Transverse colon (tissue), 4 donors: ENCODE data around the gene MROH7. TPM values are rescaled to one million over a fixed set of nuclear protein-coding genes. Genes with fewer than 3 reads are reported as not detected.
A peak's percentile ranks its signal among the peaks of the same experiment; 100 is the strongest.

ENCODE experiments used
- DNase-seq: peaks from one replicate; pipeline ENCODE4 v3.0.0-alpha.2; 2019
- H3K27ac ChIP-seq, 4 donors: fragments of 200-600 bp; sonication (generic); 2 replicates each; pipeline ENCODE4 v1.5.1; 2016 to 2018; ENCODE audit warnings: inconsistent platforms in 4 of 4
- H3K27me3 ChIP-seq: fragments of 200-600 bp; sonication (generic); 2 replicates; pipeline ENCODE4 v1.5.1; 2017; ENCODE audit warnings: inconsistent platforms
- H3K36me3 ChIP-seq, 4 donors: fragments of 200-600 bp; sonication (generic); 2 replicates each; pipeline ENCODE4 v1.5.1; 2017 to 2019; ENCODE audit warnings: inconsistent platforms in 4 of 4
- H3K4me1 ChIP-seq, 4 donors: fragments of 200-600 bp; sonication (generic); 2 replicates each; pipeline ENCODE4 v1.5.1; 2017 to 2020; ENCODE audit warnings: inconsistent platforms in 4 of 4
- H3K4me3 ChIP-seq, 4 donors: fragments of 200-600 bp; sonication (generic); 1 replicate in 1 of 4; 2 replicates in 3 of 4; pipeline versions ENCODE4 v1.5.1 to v1.6.1; 2017 to 2019; ENCODE audit warnings: inconsistent platforms in 4 of 4
- H3K9me3 ChIP-seq, 2 donors: fragments of 200-600 bp; sonication (generic); 2 replicates each; pipeline ENCODE4 v1.5.1; 2017 to 2019; ENCODE audit warnings: inconsistent platforms in 2 of 2
- CTCF ChIP-seq, 5 experiments: fragments of 200-600 bp in 3 of 5; fragments of 450-650 bp in 2 of 5; sonication (generic) in 3 of 5; IDR thresholded peaks; 1 replicate in 2 of 5; 2 replicates in 3 of 5; pipeline ENCODE4 v1.5.1; 2016 to 2017; ENCODE audit warnings: antibody characterized with exemption in 5 of 5, inconsistent platforms in 3 of 5, mild to moderate bottlenecking in 2 of 5, moderate library complexity in 1 of 5
- EP300 ChIP-seq: sonication (generic); formaldehyde crosslinking; IDR thresholded peaks from one replicate; pipeline ENCODE4 v1.6.1; 2017; ENCODE audit warnings: antibody characterized with exemption, low read depth
- POLR2A ChIP-seq: fragments of 450-650 bp; IDR thresholded peaks from one replicate; pipeline ENCODE4 v1.6.1; 2016; ENCODE audit warnings: antibody characterized with exemption, mild to moderate bottlenecking, moderate library complexity
- POLR2AphosphoS5 ChIP-seq, 3 donors: sonication (generic); formaldehyde crosslinking; IDR thresholded peaks; one replicate each; pipeline ENCODE4 v1.6.1; 2016; ENCODE audit warnings: antibody characterized with exemption in 3 of 3
- WGBS, 2 donors: methylation state at CpG; one replicate each; pipeline ENCODE4 v1.1.5; 2018; ENCODE audit warnings: low coverage in 1 of 2; 5-methylcytosine and 5-hydroxymethylcytosine counted together
- in situ Hi-C, 4 donors: fragments of 200-750 bp; cut with MboI; loops; one replicate each; pipeline versions ENCODE4 v1.15.0 to v1.15.1; 2017; ENCODE audit warnings: low sequenced_read_pairs in 3 of 4, low pct_ligation_motif_present in 1 of 4, low pct_unique_long_range_greater_than_20kb in 1 of 4
- intact Hi-C: fragments of 100-400 bp; cut with DNase I; formaldehyde crosslinking; loops from one replicate; pipeline ENCODE4 v1.15.1; 2023; ENCODE audit warnings: low total_unique reads
- total RNA-seq, 4 donors: library from RNA; depleted of rRNA; stranded (reverse); fragments of >200 nt; gene quantifications; one replicate each; pipeline ENCODE4 v1.1.0, GENCODE V29; 2016

Gene MROH7
- total RNA-seq, 4 donors from 2014 or later, result 16.1 to 69.9 (median 30.5) TPM

- 73% methylated on average over 1 of the region's 1 CpG; no CpG with 5 or more reads in 1 of the 2 donors for WGBS, 2 donors
- H3K9me3 ChIP-seq, result no peaks in the 10 kb centered on the region
- TF ChIP-seq POLR2A (no peak), EP300 (no peak)
- in situ Hi-C loops (no loop called here), intact Hi-C loops (no loop called here)
- H3K36me3 ChIP-seq, result no peaks in the 10 kb centered on the region
- H3K4me3 ChIP-seq, result no peak overlapping the region
- peaks cover 9 to 55% (median 29%) of the 10 kb centered on the region in 4 donors for H3K4me1 ChIP-seq
- no peak for DNase-seq
- H3K27ac ChIP-seq, result peak overlapping the region; percentile 71 to 86 (median 78)
- no peaks in the 10 kb centered on the region for H3K27me3 ChIP-seq
Measured at GRCh38 chr1:54649921-54650320, 8.3 kb downstream of the MROH7 start.

GRCh38 chr1:54650417-54650816 is 8.8 kb downstream of the MROH7 start:
- Histone ChIP-seq H3K9me3 (no peaks in the 10 kb centered on the region), H3K27me3 (no peaks in the 10 kb centered on the region), H3K36me3 (no peaks in the 10 kb centered on the region), H3K4me1 (peaks cover 9 to 54% (median 29%) of the 10 kb centered on the region in 4 donors), H3K27ac (peak overlapping the region; percentile 71 to 86 (median 78)), H3K4me3 (no peak overlapping the region)
- TF ChIP-seq POLR2AphosphoS5 (IDR thresholded peaks at IDR 0.05), result no peak
- no peak for TF ChIP-seq POLR2A
- TF ChIP-seq CTCF (IDR thresholded peaks at IDR 0.05), result no peak
- no peak for TF ChIP-seq EP300
- 84 to 86% methylated on average over 3 of the region's 3 CpGs for WGBS, 2 donors
- in situ Hi-C loops, result no loop called here
- intact Hi-C loops, result no loop called here
- no peak for DNase-seq

GRCh38 chr1:54651608-54652007 is 10.0 kb downstream of the MROH7 start:
- Histone ChIP-seq H3K36me3 (no peaks in the 10 kb centered on the region), H3K27ac (no peak overlapping the region), H3K27me3 (no peaks in the 10 kb centered on the region), H3K4me3 (no peak overlapping the region), H3K9me3 (no peaks in the 10 kb centered on the region), H3K4me1 (peaks cover 9 to 42% (median 29%) of the 10 kb centered on the region in 4 donors)
- in situ Hi-C loops, result no loop called here
- 63 to 80% methylated on average over 2 to 3 of the region's 3 CpGs for WGBS, 2 donors
- intact Hi-C loops, result no loop called here
- TF ChIP-seq CTCF (IDR thresholded peaks at IDR 0.05) (no peak), EP300 (no peak), POLR2A (no peak), POLR2AphosphoS5 (IDR thresholded peaks at IDR 0.05) (no peak)
- no peak for DNase-seq

- no peaks in the 10 kb centered on the region for H3K9me3 ChIP-seq
- no peaks in the 10 kb centered on the region for H3K27me3 ChIP-seq
- H3K4me3 ChIP-seq, result no peak overlapping the region
- TF ChIP-seq CTCF (IDR thresholded peaks at IDR 0.05) (no peak), POLR2A (no peak), EP300 (no peak), POLR2AphosphoS5 (IDR thresholded peaks at IDR 0.05) (no peak)
- in situ Hi-C loops, result no loop called here
- H3K36me3 ChIP-seq, result no peaks in the 10 kb centered on the region
- intact Hi-C loops, result no loop called here
- H3K4me1 ChIP-seq, result peaks cover 9 to 42% (median 28%) of the 10 kb centered on the region in 4 donors
- no peak overlapping the region for H3K27ac ChIP-seq
- DNase-seq, result no peak
Measured at GRCh38 chr1:54652168-54652567, 10.6 kb downstream of the MROH7 start.

GRCh38 chr1:54653036-54653435 is 11.4 kb downstream of the MROH7 start:
- in situ Hi-C loops (no loop called here), intact Hi-C loops (no loop called here)
- WGBS, 2 donors, result 73% methylated on average over 4 of the region's 4 CpGs; no CpG with 5 or more reads in 1 of the 2 donors

More at GRCh38 chr1:54653036-54653435, 11.4 kb downstream of the MROH7 start:
- peaks cover 9 to 39% (median 27%) of the 10 kb centered on the region in 4 donors for H3K4me1 ChIP-seq
- H3K27me3 ChIP-seq, result no peaks in the 10 kb centered on the region
- H3K4me3 ChIP-seq, result no peak overlapping the region
- H3K9me3 ChIP-seq, result peaks cover 2 to 3% of the 10 kb centered on the region in 2 donors
- TF ChIP-seq EP300 (no peak), CTCF (IDR thresholded peaks at IDR 0.05) (no peak)
- DNase-seq, result no peak
- no peak overlapping the region for H3K27ac ChIP-seq
- H3K36me3 ChIP-seq, result peaks cover 0 to 2% (median 0%) of the 10 kb centered on the region in 4 donors
